ENCODE data around the gene ILDR2. TPM values are rescaled to one million over a fixed set of nuclear protein-coding genes. Genes with fewer than 3 reads are reported as not detected.

Gene ILDR2
- total and polyA plus RNA-seq, 2 donors (not counting 3 experiments of a cell fraction or from before 2014, with no cell fraction given): not detected

GRCh38 chr1:167022384-167022783 is 47.0 kb upstream of the ILDR2 start:
- H2AFZ ChIP-seq (ENCODE audit: low read depth, low read length): no peak overlapping the region
- H3K36me3 ChIP-seq (ENCODE audit: control insufficient read depth in 2 of 2, extremely low read depth in 1 of 2, insufficient read depth in 2 of 2, low read length in 2 of 2): no peaks in the 10 kb centered on the region
- no peak for TF ChIP-seq POLR2A (IDR thresholded peaks at IDR 0.05; ENCODE audit: low read depth, low read length)
- TF ChIP-seq GATA2 (IDR thresholded peaks at IDR 0.05; ENCODE audit: insufficient read depth, insufficient read length, low read depth, low read length): no peak
- no peak for TF ChIP-seq CTCF (IDR thresholded peaks at IDR 0.05; ENCODE audit: extremely low read depth in 1 of 2, insufficient read depth in 1 of 2, low read depth in 1 of 2, low read length in 2 of 2)
- TF ChIP-seq JUN (IDR thresholded peaks at IDR 0.05; ENCODE audit: borderline replicate concordance, insufficient read depth, insufficient read length, low read depth): no peak
- TF ChIP-seq EZH2 (IDR thresholded peaks at IDR 0.05; ENCODE audit: borderline replicate concordance, low read depth, low read length, severe bottlenecking): no peak
- TF ChIP-seq MYC (IDR thresholded peaks at IDR 0.05; ENCODE audit: low read depth, low read length): no peak
- TF ChIP-seq FOS (IDR thresholded peaks at IDR 0.05; ENCODE audit: borderline replicate concordance, insufficient read depth, low read length): no peak
- TF ChIP-seq POLR2AphosphoS5 (IDR thresholded peaks at IDR 0.05; ENCODE audit: insufficient read depth, low read depth, low read length): no peak
- no peak for TF ChIP-seq MAX (IDR thresholded peaks at IDR 0.05; ENCODE audit: insufficient read depth, insufficient read length)
- ChIA-PET CTCF (interaction anchor here (0.8 kb wide), 1 partner anchor 112 kb away, joined by 3 read pairs; no protein-coding TSS in a partner anchor), POLR2A (no interaction called here)
- H3K79me2 ChIP-seq (ENCODE audit: control insufficient read depth, insufficient read depth, low read length): no peaks in the 10 kb centered on the region
- no peak overlapping the region for H3K9ac ChIP-seq (replicated peaks; ENCODE audit: extremely low read depth, insufficient read depth, low read length)
- H3K27me3 ChIP-seq (ENCODE audit: control insufficient read depth in 2 of 2, insufficient read depth in 2 of 2, low read length in 2 of 2): no peaks in the 10 kb centered on the region
- dilution Hi-C loops (cut with MboI; ENCODE audit: extremely low pct_ligation_motif_present, low sequenced_read_pairs) (no loop called here), intact Hi-C loops (cut with micrococcal nuclease) (no loop called here)
- no peaks in the 10 kb centered on the region for H3K9me3 ChIP-seq (replicated peaks; ENCODE audit: control insufficient read depth, insufficient read depth, low read length)
- FAIRE-seq: no peak
- no peak overlapping the region for H3K4me2 ChIP-seq (ENCODE audit: insufficient read depth, low read length)
- no peak overlapping the region for H3K4me3 ChIP-seq (replicated peaks in 1 of 3; ENCODE audit: insufficient read depth in 1 of 3, low read depth in 1 of 3, low read length in 3 of 3)
- no peaks in the 10 kb centered on the region for H3K9me1 ChIP-seq (replicated peaks; ENCODE audit: control insufficient read depth, extremely low read depth, insufficient read depth, low read length)
- no peak overlapping the region for H3K27ac ChIP-seq (ENCODE audit: insufficient read depth, low read depth, low read length)
- BruUV-seq (replicated peaks): no TSS peak
- DNase-seq (ENCODE audit: low read depth, low spot score): no peak
- H4K20me1 ChIP-seq (replicated peaks; ENCODE audit: control insufficient read depth, extremely low read depth, insufficient read depth, low read length): no peaks in the 10 kb centered on the region
- H3K4me1 ChIP-seq (ENCODE audit: control insufficient read depth, extremely low read depth, insufficient read depth, low read length): no peaks in the 10 kb centered on the region
